HepG2 (cell line): ENCODE measurements around the gene STX10. TPM values are rescaled to one million over a fixed set of nuclear protein-coding genes. Genes with fewer than 3 reads are reported as not detected.
A peak's percentile ranks its signal among the peaks of the same experiment; 100 is the strongest.

Experiments used
- ARHGAP35 ChIP-seq: sonication (generic); formaldehyde crosslinking; IDR thresholded peaks from 2 replicates; pipeline ENCODE4 v1.9.0; 2022; ENCODE audit warnings: mild to moderate bottlenecking, inconsistent platforms, moderate library complexity, missing genetic modification reagents, borderline replicate concordance
- ATF1 ChIP-seq: IDR thresholded peaks from 2 replicates; pipeline ENCODE4 v1.6.1; 2016; ENCODE audit warnings: mild to moderate bottlenecking, control low read depth
- CEBPG ChIP-seq: IDR thresholded peaks from 2 replicates; pipeline ENCODE4 v1.6.1; 2016
- DNMT3B ChIP-seq: conservative IDR thresholded peaks from 2 replicates; pipeline ENCODE4 v1.6.1; 2016; ENCODE audit warnings: missing biosample characterization, control low read depth
- HNF4G ChIP-seq, 2 experiments: sonication (generic) in 1 of 2; formaldehyde crosslinking in 1 of 2; IDR thresholded peaks; 2 replicates each; pipeline versions ENCODE4 v1.4.0 to v1.6.1; 2011 to 2020; ENCODE audit warnings: borderline replicate concordance in 2 of 2, low read depth in 2 of 2, mild to moderate bottlenecking in 2 of 2, low read length in 1 of 2, missing genetic modification reagents in 1 of 2, moderate library complexity in 1 of 2
- KLF13 ChIP-seq: sonication (generic); formaldehyde crosslinking; IDR thresholded peaks from 2 replicates; pipeline ENCODE4 v1.4.0; 2020; ENCODE audit warnings: mild to moderate bottlenecking, missing genetic modification reagents
- KMT2B ChIP-seq: IDR thresholded peaks from 2 replicates; pipeline ENCODE4 v1.6.1; 2016; ENCODE audit warnings: missing genetic modification reagents, missing compliant biosample characterization
- MIER2 ChIP-seq: IDR thresholded peaks from 2 replicates; pipeline ENCODE4 v1.6.1; 2016; ENCODE audit warnings: missing biosample characterization, missing genetic modification reagents
- MTA3 ChIP-seq: sonication (generic); formaldehyde crosslinking; IDR thresholded peaks from 2 replicates; pipeline ENCODE4 v1.4.0; 2020; ENCODE audit warnings: missing genetic modification reagents
- NFE2 ChIP-seq: sonication (generic); formaldehyde crosslinking; IDR thresholded peaks from 2 replicates; pipeline ENCODE4 v1.4.0; 2020; ENCODE audit warnings: missing genetic modification reagents
- NKX3-1 ChIP-seq: sonication (generic); formaldehyde crosslinking; IDR thresholded peaks from 2 replicates; pipeline ENCODE4 v1.5.0; 2020; ENCODE audit warnings: missing genetic modification reagents
- NR2C2 ChIP-seq: sonication (generic); formaldehyde crosslinking; IDR thresholded peaks from 2 replicates; pipeline ENCODE4 v1.4.0; 2020; ENCODE audit warnings: missing genetic modification reagents, mild to moderate bottlenecking, moderate library complexity, borderline replicate concordance
- PCBP1 ChIP-seq: fragments of 200-400 bp; formaldehyde crosslinking; IDR thresholded peaks from 2 replicates; pipeline ENCODE4 v1.6.1; 2017; ENCODE audit warnings: mild to moderate bottlenecking, low read depth, low read length, borderline replicate concordance
- PHF5A ChIP-seq: IDR thresholded peaks from one replicate; pipeline ENCODE4 v1.6.1; 2018; ENCODE audit warnings: low read depth, missing genetic modification reagents; ENCODE audit not compliant: unreplicated experiment
- SMAD9 ChIP-seq: sonication (generic); formaldehyde crosslinking; IDR thresholded peaks from 2 replicates; pipeline ENCODE4 v1.5.1; 2020; ENCODE audit warnings: mild to moderate bottlenecking, missing genetic modification reagents
- ZBTB21 ChIP-seq: sonication (generic); formaldehyde crosslinking; IDR thresholded peaks from 2 replicates; pipeline ENCODE4 v1.4.0; 2020; ENCODE audit warnings: missing genetic modification reagents
- ZNF12 ChIP-seq: sonication (generic); formaldehyde crosslinking; IDR thresholded peaks from 2 replicates; pipeline ENCODE4 v1.5.0; 2020; ENCODE audit warnings: missing genetic modification reagents
- ZNF143 ChIP-seq: sonication (generic); formaldehyde crosslinking; IDR thresholded peaks from 2 replicates; pipeline ENCODE4 v1.4.0; 2020; ENCODE audit warnings: missing genetic modification reagents
- ZNF326 ChIP-seq: sonication (generic); formaldehyde crosslinking; IDR thresholded peaks from 2 replicates; pipeline ENCODE4 v1.4.0; 2020; ENCODE audit warnings: missing genetic modification reagents, borderline replicate concordance
- ZNF547 ChIP-seq: sonication (generic); formaldehyde crosslinking; IDR thresholded peaks from 2 replicates; pipeline ENCODE4 v1.5.1; 2020; ENCODE audit warnings: mild to moderate bottlenecking, missing genetic modification reagents
- ZNF775 ChIP-seq: sonication (generic); formaldehyde crosslinking; IDR thresholded peaks from 2 replicates; pipeline ENCODE4 v1.4.0; 2020; ENCODE audit warnings: missing genetic modification reagents, mild to moderate bottlenecking, moderate library complexity, borderline replicate concordance
- polyA plus RNA-seq, 8 experiments: library from polyadenylated mRNA; depleted of rRNA in 3 of 8; stranded (reverse) in 7 of 8; unstranded in 1 of 8; fragments of >200 nt; fragmentation: Illumina TruSeq in 4 of 8; extraction: Trizol in 4 of 8; gene quantifications; 2 replicates each; pipeline versions ENCODE4 v1.2.1 to v1.2.3, GENCODE V29; 2011 to 2016; ENCODE audit warnings: low read depth in 4 of 8, missing spikeins in 1 of 8, mixed read lengths in 1 of 8; ENCODE audit not compliant: insufficient read depth in 1 of 8
- total RNA-seq, 5 experiments: library from RNA; depleted of rRNA; stranded (reverse); fragments of >200 nt; fragmentation: Illumina TruSeq; extraction: Trizol; gene quantifications; 2 replicates each; pipeline ENCODE4 v1.2.3, GENCODE V29; 2016; ENCODE audit warnings: low read depth in 1 of 5
- TF ChIP-seq, protein P1 (sequence below): sonication (generic); formaldehyde crosslinking; IDR thresholded peaks from 2 replicates; pipeline ENCODE4 v1.8.0; 2022; ENCODE audit warnings: mild to moderate bottlenecking, missing genetic modification reagents; ENCODE audit not compliant: insufficient replicate concordance
- TF ChIP-seq, protein P2 (sequence below): sonication (generic); formaldehyde crosslinking; IDR thresholded peaks from 2 replicates; pipeline ENCODE4 v1.8.0; 2022; ENCODE audit warnings: mild to moderate bottlenecking, missing genetic modification reagents, moderate library complexity
- TF ChIP-seq, protein P3 (sequence below): sonication (generic); formaldehyde crosslinking; IDR thresholded peaks from 2 replicates; pipeline ENCODE4 v1.8.1; 2023; ENCODE audit warnings: mild to moderate bottlenecking, moderate library complexity, missing genetic modification reagents
- TF ChIP-seq, protein P4 (sequence below): sonication (generic); formaldehyde crosslinking; IDR thresholded peaks from 2 replicates; pipeline ENCODE4 v1.9.0; 2021; ENCODE audit warnings: missing genetic modification reagents, borderline replicate concordance

STX10 gene
- total and polyA plus RNA-seq, 2 of the 13 experiments (the other 11 are each of a cell fraction or from before 2014, with no cell fraction given) = 47.9 to 66.4 TPM

DNA sequence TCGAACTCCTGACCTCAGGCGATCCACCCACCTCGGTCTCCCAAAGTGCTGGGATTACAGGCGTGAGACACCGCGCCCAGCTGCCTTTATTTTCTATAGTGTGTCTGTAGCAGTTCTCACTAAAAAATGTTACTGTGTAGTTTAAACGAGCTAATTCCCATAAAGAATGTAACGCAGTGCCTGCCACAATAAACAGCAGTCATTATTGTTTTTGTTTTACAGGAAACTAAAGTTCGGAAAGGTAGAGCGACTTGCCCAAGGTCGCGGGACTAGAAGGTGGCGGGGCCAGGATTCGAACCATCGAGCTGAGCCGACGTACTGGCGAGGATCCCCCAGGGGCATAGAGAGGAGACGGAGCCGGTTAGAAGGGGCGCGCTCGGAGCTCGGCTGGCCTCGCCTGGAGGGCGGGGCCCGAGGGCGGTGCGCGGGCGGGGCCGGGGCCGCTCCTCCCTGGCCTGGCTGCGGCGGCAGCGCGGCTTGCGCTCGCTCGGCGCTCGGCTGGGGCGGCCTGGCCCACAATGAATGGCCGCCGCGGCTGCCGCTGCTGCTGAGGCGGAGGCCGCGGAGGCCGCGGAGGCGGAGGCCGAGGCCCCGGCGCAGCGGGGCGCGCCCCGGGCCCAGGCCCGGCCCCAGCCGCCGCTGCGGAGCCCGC, 32.3 kb downstream of the STX10 start, which contains the start of gene NACC1 (continued):
- TF ChIP-seq, protein P1, sequence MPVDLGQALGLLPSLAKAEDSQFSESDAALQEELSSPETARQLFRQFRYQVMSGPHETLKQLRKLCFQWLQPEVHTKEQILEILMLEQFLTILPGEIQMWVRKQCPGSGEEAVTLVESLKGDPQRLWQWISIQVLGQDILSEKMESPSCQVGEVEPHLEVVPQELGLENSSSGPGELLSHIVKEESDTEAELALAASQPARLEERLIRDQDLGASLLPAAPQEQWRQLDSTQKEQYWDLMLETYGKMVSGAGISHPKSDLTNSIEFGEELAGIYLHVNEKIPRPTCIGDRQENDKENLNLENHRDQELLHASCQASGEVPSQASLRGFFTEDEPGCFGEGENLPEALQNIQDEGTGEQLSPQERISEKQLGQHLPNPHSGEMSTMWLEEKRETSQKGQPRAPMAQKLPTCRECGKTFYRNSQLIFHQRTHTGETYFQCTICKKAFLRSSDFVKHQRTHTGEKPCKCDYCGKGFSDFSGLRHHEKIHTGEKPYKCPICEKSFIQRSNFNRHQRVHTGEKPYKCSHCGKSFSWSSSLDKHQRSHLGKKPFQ (CRISPR knock-in tag) = peak; percentile 8
- TF ChIP-seq PCBP1 (no peak), NKX3-1 (CRISPR knock-in tag) (no peak), CEBPG (no peak), KLF13 (CRISPR knock-in tag) (no peak), MTA3 (no peak), SMAD9 (no peak), HNF4G (IDR thresholded peaks at IDR 0.05; ENCODE audit: borderline replicate concordance, low read depth, low read length) (peak; percentile 5; the same call in 1 of the 2 replicates), HNF4G (CRISPR knock-in tag; IDR thresholded peaks at IDR 0.05; ENCODE audit: borderline replicate concordance, low read depth) (no peak), ZBTB21 (no peak), KMT2B (peak; percentile 17; the same call in 1 of the 2 replicates), PHF5A (CRISPR knock-in tag) (no peak), ZNF143 (CRISPR knock-in tag) (no peak), ZNF12 (CRISPR knock-in tag) (no peak), ZNF775 (no peak), ARHGAP35 (no peak), MIER2 (no peak), DNMT3B (CRISPR knock-in tag) (no peak), NFE2 (CRISPR knock-in tag) (no peak), ATF1 (no peak), NR2C2 (CRISPR knock-in tag) (no peak), ZNF547 (CRISPR knock-in tag) (no peak), ZNF326 (no peak)
- TF ChIP-seq, protein P2, sequence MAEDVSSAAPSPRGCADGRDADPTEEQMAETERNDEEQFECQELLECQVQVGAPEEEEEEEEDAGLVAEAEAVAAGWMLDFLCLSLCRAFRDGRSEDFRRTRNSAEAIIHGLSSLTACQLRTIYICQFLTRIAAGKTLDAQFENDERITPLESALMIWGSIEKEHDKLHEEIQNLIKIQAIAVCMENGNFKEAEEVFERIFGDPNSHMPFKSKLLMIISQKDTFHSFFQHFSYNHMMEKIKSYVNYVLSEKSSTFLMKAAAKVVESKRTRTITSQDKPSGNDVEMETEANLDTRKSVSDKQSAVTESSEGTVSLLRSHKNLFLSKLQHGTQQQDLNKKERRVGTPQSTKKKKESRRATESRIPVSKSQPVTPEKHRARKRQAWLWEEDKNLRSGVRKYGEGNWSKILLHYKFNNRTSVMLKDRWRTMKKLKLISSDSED = no peak
- TF ChIP-seq, protein P3, sequence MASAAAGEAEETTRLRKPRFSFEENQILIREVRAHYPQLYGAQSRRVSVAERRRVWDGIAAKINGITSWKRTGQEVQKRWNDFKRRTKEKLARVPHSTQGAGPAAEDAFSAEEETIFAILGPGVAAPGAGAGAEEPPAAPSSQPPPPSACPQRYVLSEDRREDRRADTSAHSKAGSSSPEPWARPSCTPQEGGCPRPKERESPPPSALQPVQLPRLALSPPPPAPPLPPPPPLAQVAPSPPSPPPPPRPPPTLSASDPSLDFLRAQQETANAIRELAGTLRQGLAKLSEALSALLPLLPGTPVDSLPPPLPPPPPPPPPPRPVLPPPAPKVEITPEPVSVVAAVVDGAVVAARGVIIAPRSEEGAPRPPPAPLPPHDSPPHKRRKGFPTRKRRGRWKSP (CRISPR knock-in tag) = peak; percentile 39; the same call in 1 of the 2 replicates
- TF ChIP-seq, protein P4, sequence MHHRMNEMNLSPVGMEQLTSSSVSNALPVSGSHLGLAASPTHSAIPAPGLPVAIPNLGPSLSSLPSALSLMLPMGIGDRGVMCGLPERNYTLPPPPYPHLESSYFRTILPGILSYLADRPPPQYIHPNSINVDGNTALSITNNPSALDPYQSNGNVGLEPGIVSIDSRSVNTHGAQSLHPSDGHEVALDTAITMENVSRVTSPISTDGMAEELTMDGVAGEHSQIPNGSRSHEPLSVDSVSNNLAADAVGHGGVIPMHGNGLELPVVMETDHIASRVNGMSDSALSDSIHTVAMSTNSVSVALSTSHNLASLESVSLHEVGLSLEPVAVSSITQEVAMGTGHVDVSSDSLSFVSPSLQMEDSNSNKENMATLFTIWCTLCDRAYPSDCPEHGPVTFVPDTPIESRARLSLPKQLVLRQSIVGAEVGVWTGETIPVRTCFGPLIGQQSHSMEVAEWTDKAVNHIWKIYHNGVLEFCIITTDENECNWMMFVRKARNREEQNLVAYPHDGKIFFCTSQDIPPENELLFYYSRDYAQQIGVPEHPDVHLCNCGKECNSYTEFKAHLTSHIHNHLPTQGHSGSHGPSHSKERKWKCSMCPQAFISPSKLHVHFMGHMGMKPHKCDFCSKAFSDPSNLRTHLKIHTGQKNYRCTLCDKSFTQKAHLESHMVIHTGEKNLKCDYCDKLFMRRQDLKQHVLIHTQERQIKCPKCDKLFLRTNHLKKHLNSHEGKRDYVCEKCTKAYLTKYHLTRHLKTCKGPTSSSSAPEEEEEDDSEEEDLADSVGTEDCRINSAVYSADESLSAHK = no peak
